GM18507 (cell line): ENCODE measurements around the gene PYHIN1.
"Not testable (repeated sequence)": the region's sequence is repeated elsewhere in the genome, so short reads cannot be mapped to it uniquely, and the experiment has no call there.

Experiments
- DNase-seq: peaks from one replicate; pipeline ENCODE4 v3.0.0; 2011; ENCODE audit warnings: low read depth; ENCODE audit not compliant: insufficient read length; ENCODE audit errors: extremely low spot score
- FAIRE-seq: peaks from 2 replicates; lab custom pipeline; 2011; peaks lifted over from hg19 to GRCh38; lab: Jason Lieb, UNC

Gene PYHIN1

DNA sequence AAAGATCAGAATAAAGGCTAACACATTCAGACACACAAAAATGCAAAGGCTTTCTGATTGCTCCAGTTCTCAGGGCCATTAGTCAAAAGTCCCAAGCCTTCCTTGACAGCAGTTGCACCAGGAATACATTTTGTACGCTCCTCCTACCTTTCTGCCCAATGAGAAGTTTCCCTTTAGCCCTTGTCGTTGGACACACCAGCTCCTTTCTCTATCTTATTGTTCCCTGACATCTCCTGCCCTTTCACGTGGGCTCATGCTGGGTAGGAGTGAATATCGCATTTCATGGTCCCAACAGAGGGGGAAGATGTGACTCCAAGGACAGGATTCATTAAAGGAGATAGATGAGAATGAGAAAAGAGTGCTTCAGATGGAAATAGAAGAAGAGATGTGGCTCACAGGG, 44.9 kb downstream of the PYHIN1 start:
- no peak for FAIRE-seq

DNA sequence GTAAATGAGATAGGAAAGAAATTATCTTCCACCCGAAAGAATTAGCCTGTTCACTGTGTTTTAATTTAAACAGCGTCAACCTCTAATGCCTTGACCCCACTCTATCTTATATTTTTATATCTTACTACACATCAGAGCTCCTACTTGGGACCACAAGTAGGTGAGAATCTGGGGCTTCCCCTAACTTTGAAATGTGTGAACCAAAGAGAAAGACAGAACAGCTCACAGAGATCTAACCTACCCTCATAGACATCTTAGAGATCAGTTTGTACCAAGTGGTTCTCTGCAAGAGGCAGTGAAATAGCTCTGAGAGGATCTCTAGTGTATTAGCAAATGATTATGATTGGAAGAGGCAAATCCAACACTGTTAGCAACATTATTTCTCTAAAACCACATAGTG, 47.4 kb downstream of the PYHIN1 start:
- FAIRE-seq, result no peak
- no peak for DNase-seq

More for the DNA sequence above, 44.9 kb downstream of the PYHIN1 start:
- no peak for DNase-seq

DNA sequence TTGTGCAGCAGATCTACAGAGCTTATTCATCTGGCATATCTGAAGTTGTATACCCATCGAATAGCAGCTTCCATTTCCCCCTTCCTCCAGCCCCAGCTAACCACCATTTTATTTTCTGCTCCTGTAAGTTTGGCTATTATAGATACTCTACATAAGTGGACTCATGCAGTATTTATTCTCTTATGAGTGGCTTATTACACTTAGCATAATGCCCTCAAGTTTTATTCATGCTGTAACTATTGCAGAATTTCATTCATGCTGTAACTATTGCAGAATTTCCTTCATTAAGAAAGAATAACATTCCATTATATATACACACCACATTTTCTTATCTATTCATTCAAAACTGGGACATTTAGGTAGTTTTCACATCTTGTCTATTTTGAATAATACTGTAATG, 47.9 kb downstream of the PYHIN1 start:
- DNase-seq, result no peak
- no peak for FAIRE-seq

DNA sequence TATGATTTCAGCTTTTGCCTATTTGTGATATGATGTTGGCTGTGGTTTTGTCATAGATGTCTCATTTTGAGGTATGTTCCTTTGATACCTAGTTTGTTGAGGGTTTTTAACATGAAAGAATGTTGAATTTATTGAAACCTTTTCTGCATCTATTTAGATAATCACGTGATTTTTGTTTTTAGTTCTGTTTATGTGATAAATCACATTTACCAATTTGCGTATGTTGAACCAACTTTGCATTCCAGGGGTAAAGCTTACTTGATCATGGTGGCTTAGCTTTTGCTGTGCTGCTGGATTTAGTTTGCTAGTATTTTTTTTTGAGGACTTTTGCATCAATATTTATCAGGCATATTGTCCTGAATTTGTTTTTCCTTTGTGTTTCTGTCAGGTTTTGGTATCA, 51.9 kb downstream of the PYHIN1 start:
- DNase-seq (no peak), FAIRE-seq (no peak)

DNA sequence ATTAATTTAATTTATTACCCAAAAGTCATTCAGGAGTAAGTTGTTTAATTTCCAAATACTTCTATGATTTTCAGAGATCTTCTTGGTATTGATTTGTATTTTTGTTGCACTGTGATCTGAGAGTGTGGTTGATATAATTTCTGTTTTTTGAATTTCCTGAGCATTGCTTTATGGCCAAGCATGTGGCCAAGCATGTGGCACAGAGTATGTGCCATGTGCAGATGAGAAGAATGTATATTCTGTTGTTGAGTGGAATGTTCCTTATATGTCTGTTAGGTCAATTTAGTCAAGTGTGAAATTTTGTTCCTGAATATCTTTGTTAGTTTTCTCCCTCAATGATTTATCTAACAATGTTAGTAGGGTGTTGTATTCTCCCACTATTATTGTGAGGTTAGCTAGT, 53.0 kb downstream of the PYHIN1 start:
- no peak for DNase-seq
- no peak for FAIRE-seq

DNA sequence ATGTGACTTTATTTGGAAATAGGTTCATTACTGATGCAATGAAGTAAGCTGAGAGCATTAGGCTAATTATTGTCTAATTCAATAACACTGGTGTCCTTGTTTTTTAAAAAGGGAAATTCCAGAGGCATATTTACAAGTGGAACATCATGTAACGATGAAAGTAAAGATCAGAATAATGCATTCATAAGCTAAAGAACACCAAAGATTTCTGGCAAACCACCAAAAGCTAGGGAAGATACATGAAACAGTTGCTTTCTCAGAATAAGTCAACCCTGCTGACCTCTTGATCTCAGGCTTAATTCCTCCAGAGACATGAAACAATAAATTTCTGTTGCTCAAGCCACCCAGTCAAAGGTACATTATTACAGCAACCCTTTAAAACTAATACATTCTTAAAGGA, 58.1 kb downstream of the PYHIN1 start:
- FAIRE-seq, result no peak
- DNase-seq, result no peak

DNA sequence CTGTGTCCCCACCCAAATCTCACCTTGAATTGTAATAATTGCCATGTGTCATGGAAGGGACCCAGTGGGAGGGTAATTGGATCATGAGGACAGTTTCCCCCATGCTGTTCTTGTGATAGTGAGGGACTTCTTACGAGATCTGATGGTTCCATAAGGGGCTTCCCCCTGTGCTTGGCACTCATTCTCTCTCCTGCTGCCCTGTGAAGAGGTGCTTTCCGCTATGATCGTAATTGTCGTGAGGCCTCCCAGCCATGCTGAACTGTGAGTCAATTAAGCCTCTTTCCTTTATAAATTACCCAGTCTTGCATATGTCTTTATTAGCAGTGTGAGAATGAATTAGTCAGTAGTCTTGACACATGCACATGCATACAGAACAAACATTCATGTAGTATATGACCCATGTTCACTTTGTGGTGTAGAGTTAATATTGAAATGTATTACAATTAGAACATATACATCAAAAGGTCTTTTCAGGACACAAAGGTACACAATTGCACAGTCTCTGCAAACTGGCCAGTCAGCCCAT, 61.5 kb downstream of the PYHIN1 start:
- no peak for FAIRE-seq

DNA sequence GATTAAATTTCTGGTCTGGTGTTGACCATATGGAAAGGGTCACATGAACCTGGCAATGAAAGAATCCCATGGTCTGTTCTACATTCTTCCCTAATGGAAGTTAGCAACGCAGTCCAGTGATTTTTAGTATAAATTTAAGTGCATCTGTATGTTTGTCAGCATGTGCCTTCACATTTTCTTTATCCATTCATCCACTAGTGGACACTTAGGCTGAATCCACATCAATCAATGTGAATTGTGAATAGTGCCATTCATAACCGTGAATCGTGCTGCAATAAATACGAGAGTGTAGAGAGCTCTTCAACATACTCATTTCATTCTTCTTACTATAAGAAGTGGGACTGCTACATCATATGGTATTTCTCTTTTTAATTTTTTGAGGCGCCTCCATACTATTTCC, 65.6 kb downstream of the PYHIN1 start:
- FAIRE-seq, result no peak

More for the DNA sequence above, 61.5 kb downstream of the PYHIN1 start:
- DNase-seq, result no peak

DNA sequence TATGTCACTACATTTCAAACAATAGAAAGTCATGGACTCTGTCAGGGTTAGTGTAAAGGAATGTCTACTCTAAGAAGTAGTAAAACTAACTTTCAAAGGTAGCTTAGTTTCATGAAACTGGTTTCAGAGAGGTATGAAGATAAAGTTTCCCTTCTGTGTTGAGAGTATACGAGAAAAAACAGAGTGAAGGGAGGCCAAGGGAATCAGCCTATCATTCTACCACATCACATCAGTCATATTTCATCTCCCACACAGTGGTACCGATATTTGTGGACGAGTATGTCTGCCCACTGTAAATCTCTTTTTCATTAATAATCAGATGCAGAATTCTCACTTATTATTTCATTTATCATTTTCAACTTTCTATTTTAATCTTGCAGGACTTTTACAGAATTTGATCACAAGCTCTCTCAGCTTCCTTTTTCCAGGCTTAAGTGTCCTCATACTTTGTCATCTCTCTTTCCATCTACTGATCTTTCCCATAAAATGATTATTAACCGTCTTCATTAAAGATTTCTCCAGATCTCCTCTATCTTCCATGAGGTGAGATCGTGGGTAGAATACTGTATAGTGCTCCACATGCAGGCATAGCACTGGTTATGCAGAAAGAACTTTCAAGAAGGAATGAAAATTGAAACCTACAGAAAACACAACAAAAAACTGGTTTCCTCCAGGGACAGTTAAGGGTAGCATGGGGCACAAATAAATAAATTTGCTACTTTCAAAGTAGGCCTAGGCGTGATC, 66.9 kb downstream of the PYHIN1 start:
- FAIRE-seq (no peak), DNase-seq (no peak)

More for the DNA sequence above, 65.6 kb downstream of the PYHIN1 start:
- no peak for DNase-seq

DNA sequence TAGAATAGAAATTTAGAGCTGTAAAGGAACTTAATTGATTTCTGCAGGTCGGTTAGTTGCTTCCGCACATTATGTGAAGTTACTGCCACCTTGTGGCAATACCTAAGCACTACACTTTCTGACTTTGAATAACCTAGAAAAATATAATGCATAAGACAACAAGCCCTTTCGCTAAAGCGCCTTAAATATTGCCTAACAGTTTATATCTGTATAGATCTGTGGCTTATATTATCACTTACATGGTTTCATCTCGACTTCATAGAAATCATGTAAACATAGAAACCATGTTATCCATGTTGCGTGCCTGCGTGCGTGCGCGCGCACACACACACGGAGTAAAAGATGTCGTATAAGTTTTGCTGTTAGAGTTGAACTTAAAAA, 67.4 kb downstream of the PYHIN1 start:
- FAIRE-seq (peak; percentile 88), DNase-seq (no peak)

DNA sequence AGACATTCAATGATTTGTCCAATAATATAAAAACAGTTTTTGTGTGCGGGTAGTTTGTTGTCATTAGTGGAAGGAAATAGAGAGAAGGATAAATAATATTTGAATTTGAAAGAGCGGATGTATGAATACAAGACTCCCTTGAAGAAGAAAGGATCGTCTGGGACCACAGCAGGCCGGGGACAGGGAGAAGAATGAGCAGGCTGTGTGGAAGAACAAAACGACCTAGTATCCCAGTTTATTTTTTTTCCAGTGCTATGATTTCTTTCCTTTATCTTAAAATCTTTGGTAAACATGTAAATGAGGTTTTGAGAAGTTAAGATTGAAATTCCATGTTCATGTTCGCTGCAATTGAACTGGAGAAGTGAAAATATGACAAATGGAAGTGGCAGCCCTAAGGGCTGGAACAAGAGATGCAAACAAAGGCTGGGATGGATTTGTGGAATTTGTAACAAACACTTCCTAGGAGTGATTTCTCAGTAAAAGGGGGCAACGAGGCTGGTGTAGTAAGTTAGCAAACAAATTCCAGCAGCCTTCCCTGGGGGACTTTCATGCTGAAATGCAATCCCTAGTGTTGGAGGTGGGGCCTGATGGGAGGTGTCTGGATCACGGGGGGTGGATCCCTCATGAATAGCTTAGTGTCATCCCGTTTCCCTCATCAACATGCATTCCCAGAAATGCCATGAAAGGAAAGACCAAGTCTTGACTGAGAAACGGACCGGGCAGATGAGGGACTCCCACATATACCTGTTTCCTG, 68.1 kb downstream of the PYHIN1 start:
- FAIRE-seq, result no peak
- DNase-seq, result no peak

DNA sequence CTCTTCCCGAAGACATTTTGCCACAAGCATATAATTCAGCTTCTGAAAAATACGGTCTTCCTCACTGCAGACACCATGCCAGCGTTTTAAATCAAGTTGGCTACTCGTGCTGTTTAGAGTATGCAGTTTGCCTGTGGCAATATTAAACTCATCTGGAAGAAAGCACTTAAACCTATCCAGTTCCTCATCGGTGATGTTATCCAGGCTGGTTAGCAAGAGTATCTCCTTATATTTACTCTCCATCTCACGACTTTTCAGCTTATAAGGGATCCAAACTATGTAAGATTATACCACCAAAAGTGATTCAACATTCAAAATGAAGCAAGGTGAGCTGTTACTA, 68.7 kb downstream of the PYHIN1 start:
- FAIRE-seq (no peak), DNase-seq (no peak)

DNA sequence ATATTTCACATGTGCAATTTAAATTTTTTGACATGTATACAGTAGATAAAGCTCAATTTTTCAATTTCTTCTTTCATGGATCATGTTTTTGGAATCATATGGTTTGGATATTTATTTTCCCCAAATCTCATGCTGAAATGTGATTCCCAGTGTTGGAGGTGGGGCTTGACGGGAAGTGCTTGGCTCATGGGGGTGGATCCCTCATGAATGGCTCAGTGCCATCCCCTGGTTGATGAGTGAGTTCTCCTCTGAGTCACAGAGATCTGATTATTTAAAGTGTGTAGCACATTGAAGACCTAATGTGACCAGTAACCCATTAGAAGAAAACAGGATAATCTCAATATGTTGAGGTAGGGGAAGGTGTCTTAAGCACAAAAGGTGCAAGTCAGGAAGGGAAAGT, 69.3 kb downstream of the PYHIN1 start:
- FAIRE-seq, result no peak
- DNase-seq, result no peak

DNA sequence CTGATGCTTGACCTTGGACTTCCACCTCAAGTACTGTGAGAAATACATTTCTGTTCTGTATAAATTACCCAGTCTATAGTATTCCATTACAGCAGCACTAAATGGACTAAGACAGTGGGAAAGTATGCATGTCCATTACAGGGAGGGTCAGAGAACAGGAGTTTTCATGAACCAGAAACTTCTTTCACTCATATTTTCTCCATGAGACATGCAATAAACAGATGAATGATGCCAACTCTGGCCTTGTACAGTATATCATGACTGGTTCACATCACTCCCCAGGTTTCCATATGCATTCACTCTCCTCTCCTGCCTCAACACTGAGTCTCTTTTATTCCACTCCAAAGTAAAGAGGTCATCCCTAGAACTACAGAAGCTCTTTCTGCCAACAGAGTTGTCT, 73.8 kb downstream of the PYHIN1 start:
- no peak for DNase-seq
- no peak for FAIRE-seq

DNA sequence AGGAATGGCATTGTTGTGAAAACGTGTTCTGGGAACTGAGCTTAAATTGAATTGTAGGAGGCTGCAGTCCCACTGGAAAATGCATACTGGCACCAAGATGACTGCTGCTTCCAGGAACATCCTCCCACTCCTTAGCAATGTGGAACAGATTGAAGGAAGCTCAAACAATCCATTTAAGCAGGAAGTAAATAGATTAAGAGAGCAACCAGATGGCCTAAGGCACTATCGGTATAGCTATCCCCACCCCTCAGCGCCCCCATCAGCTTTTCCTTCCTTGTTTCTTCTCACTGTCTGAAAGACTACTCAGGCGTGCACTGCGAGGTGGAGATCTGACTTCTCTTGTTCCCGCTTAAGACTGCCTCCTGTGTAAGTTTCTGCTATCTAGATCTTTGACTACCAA, 74.3 kb downstream of the PYHIN1 start:
- peak; percentile 80 for FAIRE-seq
- no peak for DNase-seq

DNA sequence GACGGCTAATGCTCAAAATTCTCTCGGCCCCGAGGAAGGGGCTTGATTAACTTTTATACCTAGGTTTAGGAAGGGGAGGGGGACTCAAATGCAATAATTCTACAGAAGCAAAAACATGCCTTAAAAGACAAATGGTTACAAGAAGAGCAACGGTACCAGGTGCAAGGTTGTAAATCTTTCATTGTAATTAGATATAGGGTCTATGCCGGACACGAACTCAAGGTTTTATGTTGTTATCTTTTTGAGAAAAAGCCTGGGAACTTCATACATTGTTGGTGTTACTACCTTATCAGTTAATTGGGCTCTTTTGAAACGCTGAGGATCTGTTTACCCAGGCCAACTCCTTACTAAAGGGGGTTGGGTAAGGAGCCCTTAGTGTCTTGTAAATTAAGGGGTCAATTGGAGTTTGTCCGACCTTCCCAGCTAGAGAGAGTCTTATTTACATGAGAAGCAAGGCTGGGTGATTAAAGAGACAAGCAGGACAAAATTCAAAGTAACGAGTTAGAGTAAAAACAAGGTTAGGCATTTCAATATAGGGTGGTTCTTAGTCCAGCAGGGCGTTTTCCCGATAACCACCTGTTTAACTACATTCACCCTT, 75.0 kb downstream of the PYHIN1 start:
- not testable (repeated sequence) for FAIRE-seq, DNase-seq

DNA sequence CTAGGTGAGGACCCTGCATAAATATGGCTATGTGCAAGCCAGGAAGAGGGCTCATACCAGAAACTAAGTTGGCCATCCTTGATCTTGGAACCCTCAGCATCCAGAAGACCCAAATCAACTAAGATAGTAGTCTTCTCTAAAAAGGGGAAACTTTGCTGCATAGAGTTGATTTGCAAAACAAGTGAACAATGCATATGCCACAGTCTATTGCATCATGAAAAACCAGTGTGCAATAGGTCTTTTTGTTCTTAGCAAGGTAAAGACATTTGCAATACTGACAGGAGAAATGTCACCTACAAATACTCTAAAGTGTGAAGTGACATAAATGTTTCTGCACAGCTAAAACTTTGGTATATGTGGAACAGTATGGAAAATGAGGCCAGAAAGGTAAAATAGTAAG, 76.4 kb downstream of the PYHIN1 start:
- DNase-seq (no peak), FAIRE-seq (peak; percentile 49)

DNA sequence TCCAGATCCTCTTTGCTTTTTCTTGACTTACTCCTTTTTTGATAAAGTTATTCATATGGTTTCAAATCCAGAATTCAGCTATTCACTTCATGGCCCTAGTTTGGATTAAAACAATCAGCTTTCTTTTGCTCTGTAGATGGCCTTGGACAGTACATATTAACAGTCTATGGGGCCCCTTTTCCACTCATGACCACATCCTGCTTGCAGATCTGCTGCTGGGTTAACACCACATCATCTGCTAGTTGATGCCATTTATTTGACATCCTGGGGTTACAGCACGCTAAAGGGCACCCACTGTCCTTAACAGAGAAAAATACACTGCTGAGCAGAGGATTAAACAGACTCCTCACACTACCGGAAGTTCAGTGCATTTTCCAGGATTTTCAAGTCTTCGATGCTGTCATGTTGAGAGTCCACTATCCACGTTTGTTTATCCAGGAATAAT, 77.4 kb downstream of the PYHIN1 start:
- DNase-seq (peak; percentile 30), FAIRE-seq (peak; percentile 98)

DNA sequence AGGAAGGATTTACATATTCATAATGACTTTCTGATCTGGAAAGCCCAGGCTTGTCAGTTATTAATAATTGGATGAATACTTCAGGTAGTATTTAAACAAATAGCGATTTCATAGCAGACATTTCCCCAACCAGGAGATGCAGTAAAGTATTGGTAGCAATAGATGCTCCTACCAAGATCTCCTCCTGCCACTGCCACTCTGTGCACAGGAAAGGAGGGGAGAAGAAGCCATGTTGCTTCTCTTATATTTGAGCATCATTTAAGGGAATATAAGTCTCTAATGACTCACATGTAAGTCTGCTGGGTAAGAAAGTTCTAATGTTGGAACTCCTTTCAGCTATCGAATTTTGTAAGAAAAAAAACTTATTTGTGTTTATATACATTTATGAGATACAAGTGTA, 77.9 kb downstream of the PYHIN1 start:
- no peak for DNase-seq
- no peak for FAIRE-seq

DNA sequence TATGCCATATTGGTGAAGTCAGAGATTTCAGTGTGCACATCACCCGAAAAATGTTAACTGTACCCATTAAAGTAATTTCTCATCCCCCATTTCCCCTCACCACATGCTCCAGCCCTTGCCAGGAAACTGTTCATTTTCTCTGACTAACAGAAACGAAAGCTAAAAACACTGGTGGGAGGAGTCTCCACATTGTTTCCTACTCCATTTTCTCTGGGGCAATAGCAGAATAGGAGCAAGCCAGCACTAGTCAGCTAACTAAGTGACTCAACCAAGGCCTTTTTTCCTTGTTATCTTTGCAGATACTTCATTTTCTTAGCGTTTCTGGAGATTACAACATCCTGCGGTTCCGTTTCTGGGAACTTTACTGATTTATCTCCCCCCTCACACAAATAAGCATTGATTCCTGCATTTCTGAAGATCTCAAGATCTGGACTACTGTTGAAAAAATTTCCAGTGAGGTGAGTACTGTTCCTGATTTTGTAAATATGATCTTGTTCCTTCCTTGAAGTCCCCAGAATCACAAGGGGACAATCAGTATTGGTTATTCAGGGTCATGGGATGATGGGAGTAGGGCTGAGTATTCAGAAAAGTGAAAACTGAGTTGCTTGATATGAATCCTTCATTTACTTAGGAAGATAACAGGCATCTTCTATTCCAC, 78.5 kb downstream of the PYHIN1 start, which contains the start of gene IFI16:
Gene IFI16 (plus strand): TSS at position 204 of the 658 bp plus-strand sequence. CDS start 4,774 bp downstream, outside the sequence.
- FAIRE-seq (no peak), DNase-seq (peak; percentile 36)
